C4-2B (cell line): ENCODE results near the gene TST.
A peak's percentile ranks its signal among the peaks of the same experiment; 100 is the strongest.

ENCODE experiments used
- H3K27ac ChIP-seq: fragments of 450-650 bp; 2 replicates; pipeline ENCODE4 v1.5.1; 2017
- ZFX ChIP-seq: fragments of 450-650 bp; IDR thresholded peaks from 2 replicates; pipeline ENCODE4 v1.6.1; 2017
- TF ChIP-seq, protein P1 (sequence below): fragments of 450-650 bp; conservative IDR thresholded peaks from 2 replicates; pipeline ENCODE4 v1.5.1; 2017; ENCODE audit warnings: mild to moderate bottlenecking

The TST gene

DNA sequence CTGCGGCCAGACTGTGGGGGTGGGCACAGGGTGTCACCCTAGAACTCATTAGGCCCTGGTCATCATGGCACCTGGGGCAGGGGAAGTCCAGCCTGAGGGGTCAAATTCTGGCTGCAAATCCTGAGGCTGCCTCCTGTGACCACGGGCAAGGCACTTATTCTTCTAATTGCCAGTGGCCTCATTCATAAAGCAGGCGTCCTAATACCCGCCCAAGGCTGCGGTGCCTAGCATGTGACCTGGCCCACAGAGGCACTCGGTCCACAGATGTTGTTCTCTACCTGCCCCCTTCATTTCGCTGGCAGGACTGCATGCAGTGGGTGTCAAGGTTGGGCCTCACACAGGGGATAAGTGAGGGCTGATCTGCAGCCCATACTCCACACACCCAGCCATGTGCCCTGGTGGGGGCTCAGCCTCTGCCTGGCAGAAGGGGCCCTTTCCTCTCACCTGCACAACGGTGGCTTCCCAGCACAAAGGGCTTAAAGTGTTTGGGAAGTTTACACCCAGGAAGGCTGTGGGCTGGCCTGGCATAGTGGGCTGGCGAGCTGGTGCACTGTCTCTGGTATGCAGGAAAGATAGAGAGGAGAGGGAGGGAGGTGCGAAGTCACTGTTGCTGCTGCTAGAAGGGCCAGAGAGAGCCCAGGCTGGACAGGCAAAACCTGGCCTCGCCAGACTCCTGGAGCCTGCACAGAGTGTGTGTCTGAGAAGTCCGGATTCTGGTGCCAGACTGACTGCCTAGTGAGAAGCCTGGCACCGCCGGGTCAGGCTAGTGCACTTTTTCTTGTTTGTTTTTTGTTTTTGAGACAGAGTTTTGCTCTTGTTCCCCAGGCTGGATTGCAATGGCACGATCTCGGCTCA lies 3.5 kb upstream of the TST start:
- no peak for TF ChIP-seq ZFX
- TF ChIP-seq, protein P1, sequence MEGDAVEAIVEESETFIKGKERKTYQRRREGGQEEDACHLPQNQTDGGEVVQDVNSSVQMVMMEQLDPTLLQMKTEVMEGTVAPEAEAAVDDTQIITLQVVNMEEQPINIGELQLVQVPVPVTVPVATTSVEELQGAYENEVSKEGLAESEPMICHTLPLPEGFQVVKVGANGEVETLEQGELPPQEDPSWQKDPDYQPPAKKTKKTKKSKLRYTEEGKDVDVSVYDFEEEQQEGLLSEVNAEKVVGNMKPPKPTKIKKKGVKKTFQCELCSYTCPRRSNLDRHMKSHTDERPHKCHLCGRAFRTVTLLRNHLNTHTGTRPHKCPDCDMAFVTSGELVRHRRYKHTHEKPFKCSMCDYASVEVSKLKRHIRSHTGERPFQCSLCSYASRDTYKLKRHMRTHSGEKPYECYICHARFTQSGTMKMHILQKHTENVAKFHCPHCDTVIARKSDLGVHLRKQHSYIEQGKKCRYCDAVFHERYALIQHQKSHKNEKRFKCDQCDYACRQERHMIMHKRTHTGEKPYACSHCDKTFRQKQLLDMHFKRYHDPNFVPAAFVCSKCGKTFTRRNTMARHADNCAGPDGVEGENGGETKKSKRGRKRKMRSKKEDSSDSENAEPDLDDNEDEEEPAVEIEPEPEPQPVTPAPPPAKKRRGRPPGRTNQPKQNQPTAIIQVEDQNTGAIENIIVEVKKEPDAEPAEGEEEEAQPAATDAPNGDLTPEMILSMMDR, result no peak

DNA sequence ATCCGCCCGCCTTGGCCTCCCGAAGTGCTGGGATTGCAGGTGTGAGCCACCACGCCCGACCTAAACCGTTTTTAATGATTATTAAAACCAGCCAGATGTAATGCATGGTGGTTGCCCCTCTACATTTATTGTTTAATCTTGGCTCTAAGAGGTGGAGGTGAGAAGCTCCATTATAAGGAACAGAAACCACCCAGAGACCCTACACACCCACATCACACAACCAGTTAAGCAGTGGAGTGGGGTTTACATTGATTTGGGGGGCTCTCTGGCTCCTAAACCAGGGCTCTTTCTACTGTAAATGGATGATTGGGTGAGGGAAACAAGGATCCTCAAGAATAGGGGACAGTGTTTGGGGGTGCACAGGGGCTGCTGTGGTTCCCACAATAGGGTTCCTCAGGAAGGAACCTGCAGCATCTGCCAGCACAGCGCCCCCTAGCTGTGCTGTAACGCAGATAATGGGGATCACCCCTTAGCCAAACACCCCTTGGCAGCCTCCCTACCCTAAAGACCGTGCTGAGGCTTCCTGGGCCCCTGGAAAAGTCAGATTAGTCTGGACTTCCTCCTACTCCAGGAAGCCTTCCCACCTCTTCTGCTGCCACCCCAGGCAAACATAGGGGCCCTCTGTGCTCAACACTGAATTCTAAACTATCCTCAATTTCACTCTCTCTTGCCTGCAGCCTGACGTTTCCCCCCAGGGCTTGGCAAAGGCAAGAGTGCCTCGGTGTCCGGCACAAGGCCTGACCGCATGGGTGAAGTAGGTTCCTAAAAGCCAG lies 2.6 kb upstream of the TST start:
- no peak overlapping the region for H3K27ac ChIP-seq
- TF ChIP-seq, protein P1, result peak; percentile 87
- no peak for TF ChIP-seq ZFX

More for the DNA sequence above, 3.5 kb upstream of the TST start:
- H3K27ac ChIP-seq, result no peak overlapping the region

- no peak for TF ChIP-seq ZFX
- TF ChIP-seq, protein P1, result no peak
- H3K27ac ChIP-seq, result no peak overlapping the region; the same call in 1 of the 2 replicates
Observed at GRCh38 chr22:37021041-37021440, 1.8 kb upstream of the TST start.

DNA sequence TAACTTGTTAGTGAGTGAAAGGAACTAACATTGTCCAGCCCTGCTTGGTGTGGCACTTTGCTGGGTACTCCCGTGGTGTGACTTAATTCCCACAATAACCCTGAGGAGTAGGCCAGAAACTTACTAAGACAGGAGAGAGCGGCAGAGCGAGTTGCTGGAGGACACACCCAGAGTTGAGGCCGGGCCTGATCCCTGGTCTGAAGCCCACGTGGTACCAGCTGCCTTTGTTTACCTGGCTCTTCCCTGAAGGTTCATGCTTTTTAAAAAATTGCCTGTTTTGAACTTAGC lies 889 bp upstream of the TST start:
- TF ChIP-seq ZFX, result peak; percentile 58; the same call in 1 of the 2 replicates
- TF ChIP-seq, protein P1, result no peak
- H3K27ac ChIP-seq, result peak overlapping the region; percentile 91

DNA sequence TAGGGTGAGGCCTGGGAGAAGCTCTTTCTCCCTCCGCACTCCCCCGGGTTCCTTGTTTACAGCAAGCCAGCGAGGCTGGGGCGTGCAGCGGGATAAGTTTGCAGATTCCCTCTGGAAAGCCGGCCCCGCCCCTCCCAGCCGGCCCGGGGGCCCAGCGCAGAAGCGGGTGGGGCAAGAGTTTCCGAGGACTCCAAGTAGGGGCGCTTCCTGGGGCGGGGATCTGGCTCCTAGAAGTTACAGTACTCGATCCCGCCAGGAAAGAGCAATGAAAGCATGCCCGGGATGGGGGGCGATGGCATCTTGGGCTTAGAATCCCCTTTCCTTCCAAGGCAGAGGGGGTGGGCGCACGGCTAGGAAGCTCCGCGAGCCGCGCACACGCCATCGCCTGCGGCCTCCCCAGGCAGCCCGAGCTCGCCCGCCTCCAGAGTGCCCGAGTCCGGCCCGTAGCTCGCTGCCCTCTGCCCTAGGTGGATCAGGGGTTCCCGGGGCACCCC lies 385 bp downstream of the TST start:
- peak overlapping the region; percentile 91 for H3K27ac ChIP-seq
- TF ChIP-seq ZFX, result peak; percentile 85; the same call in 1 of the 2 replicates
- TF ChIP-seq, protein P1, result no peak

DNA sequence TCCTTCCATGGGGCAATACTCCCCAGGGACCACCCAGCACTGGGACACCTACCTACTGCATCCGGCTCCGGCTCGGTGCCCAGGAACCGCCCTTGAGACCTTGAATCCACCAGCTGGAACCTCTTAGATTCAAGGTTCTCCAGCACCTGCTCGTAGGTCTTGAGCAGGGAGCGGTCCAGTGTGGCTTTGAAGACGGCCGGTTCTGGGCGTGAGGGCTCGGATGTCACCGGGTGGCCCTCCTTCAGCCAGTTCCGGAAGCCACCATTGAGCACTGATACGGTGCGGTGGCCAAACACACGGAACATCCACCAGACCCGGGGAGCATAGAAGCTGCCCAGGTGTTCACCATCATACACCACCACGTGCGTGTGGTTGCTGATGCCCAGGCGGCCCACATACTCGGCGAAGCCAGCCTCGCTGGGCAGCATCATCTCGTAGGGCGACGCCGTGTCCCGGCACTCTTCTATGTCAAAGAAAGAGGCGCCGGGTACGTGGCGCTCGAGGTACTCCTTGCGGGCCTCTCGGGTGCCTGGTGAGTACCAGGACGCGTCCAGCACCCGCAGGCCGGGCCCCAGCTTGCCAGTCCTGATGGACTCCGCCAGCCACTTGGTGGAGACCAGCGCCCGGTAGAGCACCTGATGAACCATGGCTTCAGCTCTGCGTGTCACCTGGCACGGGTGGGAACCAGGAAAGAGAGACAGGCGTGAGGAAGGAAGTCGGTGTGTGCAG lies 997 bp downstream of the TST start:
- H3K27ac ChIP-seq, result peak overlapping the region; percentile 91
- TF ChIP-seq, protein P1, result no peak
- no peak for TF ChIP-seq ZFX
